HG03565 (cell line): ENCODE measurements around the gene FOCAD.

Source experiments
- ATAC-seq: cut with Tn5 transposase; IDR thresholded peaks from one replicate; pipeline ENCODE4 v1.9.1; 2021; ENCODE audit warnings: mild to moderate bottlenecking, moderate library complexity; ENCODE audit not compliant: unreplicated experiment

The FOCAD gene

GRCh38 chr9:20997503-20998076, 313.5 kb downstream of the FOCAD start:
- peak; percentile 53 for ATAC-seq

GRCh38 chr9:21001581-21001980, 317.5 kb downstream of the FOCAD start:
- no peak for ATAC-seq

GRCh38 chr9:21002040-21002439, 318.0 kb downstream of the FOCAD start:
- ATAC-seq, result no peak

- ATAC-seq, result no peak
Measured at GRCh38 chr9:21015129-21015815, 331.2 kb downstream of the FOCAD start.

GRCh38 chr9:21015995-21016394, 331.9 kb downstream of the FOCAD start:
- ATAC-seq, result peak; percentile 46

- no peak for ATAC-seq
Measured at GRCh38 chr9:21016701-21017491, 332.8 kb downstream of the FOCAD start.

GRCh38 chr9:21018177-21018576, 334.1 kb downstream of the FOCAD start:
- no peak for ATAC-seq

GRCh38 chr9:21023861-21024260, 339.8 kb downstream of the FOCAD start:
- no peak for ATAC-seq

GRCh38 chr9:21027295-21027694, 343.2 kb downstream of the FOCAD start:
- ATAC-seq, result no peak

- ATAC-seq, result no peak
Measured at GRCh38 chr9:21028466-21028865, 344.4 kb downstream of the FOCAD start.

- ATAC-seq, result no peak
Measured at GRCh38 chr9:21029661-21030060, 345.6 kb downstream of the FOCAD start.

- peak; percentile 90 for ATAC-seq
Measured at GRCh38 chr9:21030389-21031035, 346.5 kb downstream of the FOCAD start.

GRCh38 chr9:21031091-21031807, 347.2 kb downstream of the FOCAD start, which contains the start of gene HACD4:
HACD4 (minus strand) TSS chr9:21031640; CDS start chr9:21031590, 50 bp downstream.
- peak; percentile 52 for ATAC-seq

- no peak for ATAC-seq
Measured at GRCh38 chr9:21031808-21032183, 347.7 kb downstream of the FOCAD start.

GRCh38 chr9:21037278-21037677, 353.2 kb downstream of the FOCAD start:
- ATAC-seq, result no peak

GRCh38 chr9:21039302-21039701, 355.2 kb downstream of the FOCAD start:
- no peak for ATAC-seq

- ATAC-seq, result no peak
Measured at GRCh38 chr9:21042466-21042865, 358.4 kb downstream of the FOCAD start.

GRCh38 chr9:21043841-21044240, 359.8 kb downstream of the FOCAD start:
- no peak for ATAC-seq
